Suprapubic skin (tissue), 4 donors: ENCODE results near the gene HCK. TPM values are rescaled to one million over a fixed set of nuclear protein-coding genes. Genes with fewer than 3 reads are reported as not detected.
A peak's percentile ranks its signal among the peaks of the same experiment; 100 is the strongest.

Source experiments
- DNase-seq, 2 donors: peaks; one replicate each; pipeline ENCODE4 v3.0.0-alpha.2; 2019; ENCODE audit warnings: low spot score in 2 of 2
- H3K27ac ChIP-seq: fragments of 200-600 bp; sonication (generic); one replicate; pipeline ENCODE4 v1.5.1; 2019
- H3K27me3 ChIP-seq: fragments of 200-600 bp; sonication (generic); one replicate; pipeline ENCODE4 v1.5.1; 2019
- H3K36me3 ChIP-seq: fragments of 200-600 bp; sonication (generic); one replicate; pipeline ENCODE4 v1.5.1; 2019
- H3K4me1 ChIP-seq: fragments of 200-600 bp; sonication (generic); one replicate; pipeline ENCODE4 v1.5.1; 2019
- H3K4me3 ChIP-seq: fragments of 200-600 bp; sonication (generic); one replicate; pipeline ENCODE4 v1.5.1; 2019; ENCODE audit warnings: mild to moderate bottlenecking
- H3K9me3 ChIP-seq: fragments of 200-600 bp; sonication (generic); one replicate; pipeline ENCODE4 v1.5.1; 2019
- CTCF ChIP-seq, 2 donors: fragments of 200-600 bp in 1 of 2; fragments of 450-650 bp in 1 of 2; sonication (generic) in 1 of 2; IDR thresholded peaks; one replicate each; pipeline ENCODE4 v1.5.1; 2016 to 2019; ENCODE audit warnings: antibody characterized with exemption in 2 of 2, mild to moderate bottlenecking in 1 of 2, moderate library complexity in 1 of 2
- EP300 ChIP-seq: sonication (generic); formaldehyde crosslinking; IDR thresholded peaks from one replicate; pipeline ENCODE4 v1.6.1; 2017; ENCODE audit warnings: antibody characterized with exemption
- POLR2A ChIP-seq, 2 donors: fragments of 450-650 bp; IDR thresholded peaks; one replicate each; pipeline ENCODE4 v1.6.1; 2017; ENCODE audit warnings: antibody characterized with exemption in 2 of 2, mild to moderate bottlenecking in 2 of 2, moderate library complexity in 2 of 2
- POLR2AphosphoS5 ChIP-seq, 3 donors: sonication (generic); formaldehyde crosslinking; IDR thresholded peaks; one replicate each; pipeline ENCODE4 v1.6.1; 2017; ENCODE audit warnings: antibody characterized with exemption in 3 of 3
- WGBS: methylation state at CpG from one replicate; pipeline ENCODE4 v1.1.5; 2018; 5-methylcytosine and 5-hydroxymethylcytosine counted together
- total RNA-seq, 4 donors: library from RNA; depleted of rRNA; stranded (reverse); fragments of >200 nt; gene quantifications; one replicate each; pipeline ENCODE4 v1.1.0, GENCODE V29; 2016

HCK gene
- total RNA-seq, 4 donors from 2014 or later: 5.0 to 10.0 (median 6.6) TPM

DNA sequence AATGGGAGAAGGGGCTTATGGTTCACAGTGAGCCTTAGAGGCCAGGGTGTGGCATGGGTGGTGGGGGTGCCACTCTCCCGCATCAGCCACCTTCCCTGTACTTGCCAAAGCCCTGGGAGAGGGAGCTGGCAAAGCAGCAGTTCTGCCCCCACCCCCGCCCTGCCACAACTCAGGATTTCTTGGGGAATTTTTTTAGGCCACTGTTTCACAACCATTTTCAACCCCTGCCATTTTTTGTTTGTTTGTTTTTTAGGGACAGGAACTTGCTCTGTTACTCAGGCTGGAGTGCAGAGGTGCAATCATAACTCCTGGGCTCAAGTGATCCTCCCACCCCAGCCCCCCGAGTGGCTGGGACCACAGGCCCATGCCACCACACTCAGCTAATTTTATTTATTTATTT is 35.0 kb downstream of the HCK start:
- Histone ChIP-seq H3K4me1 (no peaks in the 10 kb centered on the region), H3K27ac (no peak overlapping the region), H3K4me3 (no peak overlapping the region), H3K27me3 (peaks cover 7% of the 10 kb centered on the region), H3K36me3 (no peaks in the 10 kb centered on the region), H3K9me3 (no peaks in the 10 kb centered on the region)
- 84% methylated on average over 2 of the region's 3 CpGs for WGBS
- TF ChIP-seq POLR2A (IDR thresholded peaks at IDR 0.05): no peak
- no peak for TF ChIP-seq EP300
- no peak for TF ChIP-seq POLR2AphosphoS5 (IDR thresholded peaks at IDR 0.05)
- no peak for TF ChIP-seq CTCF (IDR thresholded peaks at IDR 0.05)
- DNase-seq: no peak

- Histone ChIP-seq H3K27ac (no peak overlapping the region), H3K36me3 (no peaks in the 10 kb centered on the region), H3K4me1 (no peaks in the 10 kb centered on the region), H3K9me3 (no peaks in the 10 kb centered on the region), H3K27me3 (no peaks in the 10 kb centered on the region), H3K4me3 (no peak overlapping the region)
- no peak for TF ChIP-seq CTCF (IDR thresholded peaks at IDR 0.05)
- no peak for TF ChIP-seq POLR2AphosphoS5 (IDR thresholded peaks at IDR 0.05)
- TF ChIP-seq EP300: no peak
- no peak for TF ChIP-seq POLR2A (IDR thresholded peaks at IDR 0.05)
- no peak for DNase-seq
- 95% methylated on average over 3 of the region's 3 CpGs for WGBS
Measured at GRCh38 chr20:32088759-32089158, 36.7 kb downstream of the HCK start.

GRCh38 chr20:32089637-32090362 is 37.8 kb downstream of the HCK start:
- DNase-seq: no peak
- no peaks in the 10 kb centered on the region for H3K9me3 ChIP-seq
- TF ChIP-seq POLR2AphosphoS5 (IDR thresholded peaks at IDR 0.05): no peak
- no peak for TF ChIP-seq EP300
- no peak for TF ChIP-seq POLR2A (IDR thresholded peaks at IDR 0.05)
- 67% methylated on average over 5 of the region's 5 CpGs for WGBS
- H3K4me1 ChIP-seq: no peaks in the 10 kb centered on the region
- no peaks in the 10 kb centered on the region for H3K36me3 ChIP-seq
- H3K27ac ChIP-seq: no peak overlapping the region
- no peaks in the 10 kb centered on the region for H3K27me3 ChIP-seq
- H3K4me3 ChIP-seq: no peak overlapping the region

DNA sequence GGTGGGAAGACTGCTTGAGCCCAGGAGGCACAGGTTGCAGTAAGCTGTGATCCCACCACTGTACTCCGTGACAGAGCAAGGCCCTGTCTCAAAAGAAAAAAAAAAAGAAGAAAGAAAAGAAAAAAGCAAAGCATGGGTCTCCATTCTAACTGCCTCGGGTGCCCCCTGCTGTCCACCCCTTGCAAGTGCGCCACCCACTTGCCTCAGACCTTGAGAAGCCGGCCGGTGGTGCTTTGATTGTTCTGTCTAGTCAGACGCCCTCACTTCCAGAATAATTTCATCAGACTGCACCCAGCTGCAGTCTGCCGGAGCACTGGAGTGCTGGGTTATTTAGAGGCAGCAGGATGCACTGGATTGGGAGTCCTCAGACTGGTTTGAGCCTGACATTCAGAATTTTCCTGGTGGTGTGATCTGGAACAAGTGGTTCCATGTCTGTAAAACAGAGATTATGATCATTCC is 39.9 kb downstream of the HCK start:
- Histone ChIP-seq H3K4me1 (no peaks in the 10 kb centered on the region), H3K27me3 (peaks cover 1% of the 10 kb centered on the region), H3K4me3 (no peak overlapping the region), H3K36me3 (no peaks in the 10 kb centered on the region), H3K9me3 (no peaks in the 10 kb centered on the region), H3K27ac (no peak overlapping the region)
- peak; percentile 77 to 87 for DNase-seq
- TF ChIP-seq POLR2AphosphoS5 (IDR thresholded peaks at IDR 0.05) (no peak), POLR2A (IDR thresholded peaks at IDR 0.05) (no peak), CTCF (IDR thresholded peaks at IDR 0.05) (peak; percentile 60 to 91)
- WGBS: 5% methylated on average over 7 of the region's 7 CpGs

DNA sequence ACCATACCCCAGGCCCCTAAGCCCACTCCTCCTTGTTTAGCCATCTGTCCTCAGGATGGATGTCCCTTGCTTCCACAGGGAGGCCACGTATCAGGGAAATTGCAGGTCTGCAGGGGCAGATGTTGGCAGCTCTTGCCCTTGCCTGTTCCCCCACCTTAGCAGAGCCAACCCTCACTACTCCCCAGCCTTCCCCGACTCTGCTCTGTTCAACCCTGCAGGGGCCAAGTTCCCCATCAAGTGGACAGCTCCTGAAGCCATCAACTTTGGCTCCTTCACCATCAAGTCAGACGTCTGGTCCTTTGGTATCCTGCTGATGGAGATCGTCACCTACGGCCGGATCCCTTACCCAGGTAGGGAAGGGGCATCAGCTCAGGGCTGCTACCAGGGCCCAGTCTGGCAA is 46.7 kb downstream of the HCK start:
- WGBS: 81% methylated on average over 6 of the region's 6 CpGs
- Histone ChIP-seq H3K4me3 (no peak overlapping the region), H3K9me3 (no peaks in the 10 kb centered on the region), H3K4me1 (no peaks in the 10 kb centered on the region), H3K36me3 (no peaks in the 10 kb centered on the region), H3K27ac (no peak overlapping the region), H3K27me3 (peaks cover 35% of the 10 kb centered on the region)
- TF ChIP-seq POLR2A (IDR thresholded peaks at IDR 0.05) (no peak), EP300 (no peak), POLR2AphosphoS5 (IDR thresholded peaks at IDR 0.05) (no peak), CTCF (IDR thresholded peaks at IDR 0.05) (no peak)
- DNase-seq: peak; percentile 19 to 61
